ENCODE measurements around the gene BCAP31.
"Not testable (repeated sequence)": the region's sequence is repeated elsewhere in the genome, so short reads cannot be mapped to it uniquely, and the experiment has no call there.

The BCAP31 gene

GRCh38 chrX:153693216-153694086 is 30.7 kb downstream of the BCAP31 start:
- DNase-seq (ENCODE audit: low read depth) = no peak

DNA sequence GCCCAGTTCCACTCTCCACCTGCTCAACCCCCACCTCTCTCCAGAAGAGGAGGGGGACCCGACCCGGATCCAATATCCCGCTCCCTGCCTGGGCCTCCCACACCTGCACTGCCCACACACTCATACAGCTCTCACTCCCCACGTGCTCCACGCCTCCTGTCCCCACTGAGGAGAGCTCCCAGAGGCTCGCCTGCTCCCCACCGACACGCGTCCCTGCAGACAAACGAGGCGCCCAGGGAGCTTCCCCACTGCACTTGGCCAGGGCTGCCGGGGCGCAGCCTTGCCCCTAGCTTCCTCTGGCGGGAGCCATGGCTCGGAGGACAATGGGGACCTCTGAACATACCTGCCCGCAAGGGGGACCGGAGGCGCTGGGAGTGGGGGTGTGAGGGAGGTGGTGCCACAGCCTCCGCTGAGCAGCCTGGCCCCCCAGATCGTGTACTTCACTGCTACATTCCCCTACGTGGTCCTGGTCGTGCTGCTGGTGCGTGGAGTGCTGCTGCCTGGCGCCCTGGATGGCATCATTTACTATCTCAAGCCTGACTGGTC is 31.5 kb downstream of the BCAP31 start:
- DNase-seq (ENCODE audit: low read depth) = no peak

GRCh38 chrX:153692003-153692402 is 32.2 kb downstream of the BCAP31 start:
- no peak for DNase-seq (ENCODE audit: low read depth)

DNA sequence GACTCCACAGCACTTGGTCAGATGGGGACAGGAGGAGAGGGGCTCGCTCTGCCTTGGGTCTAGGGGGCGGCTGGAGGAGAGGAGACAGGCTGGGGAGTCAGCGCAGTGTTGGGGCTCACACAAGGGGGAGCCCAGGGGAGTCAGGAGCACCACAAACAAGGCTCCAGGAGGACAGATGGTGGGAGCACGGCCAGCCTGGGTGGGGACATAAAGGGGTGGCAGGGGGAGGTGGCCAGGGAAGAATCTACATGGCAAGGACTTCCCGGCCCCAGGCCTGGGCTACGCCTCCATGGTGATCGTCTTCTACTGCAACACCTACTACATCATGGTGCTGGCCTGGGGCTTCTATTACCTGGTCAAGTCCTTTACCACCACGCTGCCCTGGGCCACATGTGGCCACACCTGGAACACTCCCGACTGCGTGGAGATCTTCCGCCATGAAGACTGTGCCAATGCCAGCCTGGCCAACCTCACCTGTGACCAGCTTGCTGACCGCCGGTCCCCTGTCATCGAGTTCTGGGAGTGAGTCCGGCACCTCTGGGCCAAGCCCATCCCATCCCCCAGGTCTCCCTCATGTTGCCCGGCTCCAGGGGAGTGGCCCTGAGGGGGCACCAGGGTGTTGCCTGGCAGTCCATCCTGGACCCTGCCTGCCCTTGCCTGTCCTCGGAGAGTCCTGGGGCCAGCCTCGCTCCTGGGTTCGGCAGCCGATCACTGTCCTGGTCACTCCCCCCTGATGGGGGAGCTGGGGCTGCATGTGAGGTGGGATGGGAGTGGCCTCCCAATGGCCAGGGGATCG is 33.0 kb downstream of the BCAP31 start:
- not testable (repeated sequence) for DNase-seq (ENCODE audit: low read depth)

- DNase-seq (ENCODE audit: low read depth) = no peak
Measured at GRCh38 chrX:153690466-153690865, 33.7 kb downstream of the BCAP31 start.

DNA sequence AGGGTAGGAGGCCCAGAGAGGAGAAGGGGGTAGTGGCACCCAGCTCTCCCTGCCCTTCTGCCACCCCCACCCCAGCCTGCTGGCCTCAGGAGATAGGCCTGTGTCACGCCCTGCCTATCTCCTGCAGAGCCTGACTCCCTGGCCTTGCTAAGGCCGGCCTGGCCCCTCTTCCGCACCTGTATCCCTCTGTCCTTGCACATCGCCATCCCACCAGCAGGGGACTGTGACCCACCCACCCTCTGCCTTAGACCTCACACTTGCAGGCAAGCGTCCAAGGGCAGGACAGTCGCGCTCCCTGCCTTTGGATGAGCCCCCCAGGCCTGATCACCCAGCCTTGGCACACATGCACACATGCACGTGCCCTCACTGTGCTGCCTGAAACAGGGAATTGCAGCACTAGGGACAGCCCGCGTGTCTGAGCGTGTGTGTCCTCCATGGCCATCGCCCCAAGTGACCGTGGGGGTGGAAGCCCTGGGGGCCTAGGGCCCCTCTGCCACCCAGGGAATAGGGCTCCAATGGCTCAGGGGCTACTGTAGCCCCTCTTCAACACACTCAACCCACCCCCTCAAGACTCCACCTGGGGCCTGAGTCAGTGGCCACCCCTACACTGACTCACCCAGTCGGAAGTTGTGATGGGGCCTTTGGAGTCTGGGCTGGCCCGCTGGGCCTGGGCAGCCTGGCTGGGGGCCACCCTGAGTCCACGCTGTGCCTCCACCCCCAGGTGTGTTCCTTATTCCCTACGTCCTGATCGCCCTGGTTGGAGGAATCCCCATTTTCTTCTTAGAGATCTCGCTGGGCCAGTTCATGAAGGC is 34.3 kb downstream of the BCAP31 start:
- DNase-seq (ENCODE audit: low read depth) = no peak

DNA sequence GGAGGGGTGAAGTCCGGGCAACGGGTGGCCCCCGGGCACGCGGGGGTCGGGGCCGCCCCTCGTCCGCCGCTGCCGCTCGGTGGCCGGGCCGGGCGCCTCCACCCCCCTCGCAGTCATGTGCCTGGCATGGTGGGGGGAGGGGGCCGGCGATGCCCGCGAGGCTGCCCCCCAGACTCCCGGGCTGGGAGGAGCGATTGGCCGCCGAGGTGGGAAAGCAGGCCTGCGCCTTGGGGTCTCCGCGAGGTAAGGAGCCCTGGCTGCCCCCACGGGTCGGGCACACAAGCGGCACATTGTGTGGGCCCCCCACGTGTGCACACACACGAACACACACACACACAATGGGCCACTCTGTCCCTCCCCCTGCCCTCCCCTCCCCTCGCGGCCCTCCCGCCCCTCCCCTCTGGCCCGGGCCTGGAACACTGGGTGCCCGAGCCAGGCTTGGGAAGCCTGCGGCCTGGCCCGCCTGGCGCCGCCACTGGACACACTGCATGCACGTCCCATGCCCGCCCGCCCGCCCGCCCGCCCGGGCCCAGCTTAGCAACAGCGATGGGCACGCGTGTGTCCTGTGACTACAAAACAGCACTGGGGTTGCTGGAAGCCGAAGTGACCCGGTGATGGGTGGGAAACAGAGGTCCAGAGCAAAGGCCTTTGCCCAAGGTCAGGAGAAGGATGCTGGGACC is 35.1 kb downstream of the BCAP31 start:
- no peak for DNase-seq (ENCODE audit: low read depth)

DNA sequence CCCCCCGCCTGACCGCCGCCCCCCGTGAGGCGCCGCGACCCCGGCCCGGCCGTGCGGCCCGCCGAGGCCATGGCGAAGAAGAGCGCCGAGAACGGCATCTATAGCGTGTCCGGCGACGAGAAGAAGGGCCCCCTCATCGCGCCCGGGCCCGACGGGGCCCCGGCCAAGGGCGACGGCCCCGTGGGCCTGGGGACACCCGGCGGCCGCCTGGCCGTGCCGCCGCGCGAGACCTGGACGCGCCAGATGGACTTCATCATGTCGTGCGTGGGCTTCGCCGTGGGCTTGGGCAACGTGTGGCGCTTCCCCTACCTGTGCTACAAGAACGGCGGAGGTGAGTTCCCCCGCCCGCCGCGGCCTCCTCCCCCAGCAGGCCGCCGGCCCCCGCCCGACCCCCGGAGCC is 35.7 kb downstream of the BCAP31 start:
- no peak for DNase-seq (ENCODE audit: low read depth)

DNA sequence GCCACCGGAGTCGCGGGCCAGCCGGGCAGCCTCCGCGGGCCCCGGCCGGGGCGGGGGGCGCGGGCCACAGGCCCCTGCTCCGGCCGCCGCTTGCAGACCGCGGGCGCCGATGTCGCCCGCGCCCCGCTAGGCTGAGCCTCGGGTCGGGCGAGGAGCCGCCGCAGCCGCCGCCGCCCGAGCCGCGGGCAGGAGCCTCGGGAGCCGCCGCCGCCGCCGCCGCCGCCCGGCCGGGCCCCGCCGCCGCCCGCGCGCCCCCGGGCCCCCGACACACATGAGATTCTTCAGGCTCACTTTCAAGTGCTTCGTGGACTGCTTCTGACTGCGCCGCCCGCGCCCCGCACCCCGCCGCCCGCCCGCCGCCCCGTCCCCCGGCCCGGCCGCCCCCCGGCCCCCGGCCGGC is 36.1 kb downstream of the BCAP31 start:
- no peak for DNase-seq (ENCODE audit: low read depth)

DNA sequence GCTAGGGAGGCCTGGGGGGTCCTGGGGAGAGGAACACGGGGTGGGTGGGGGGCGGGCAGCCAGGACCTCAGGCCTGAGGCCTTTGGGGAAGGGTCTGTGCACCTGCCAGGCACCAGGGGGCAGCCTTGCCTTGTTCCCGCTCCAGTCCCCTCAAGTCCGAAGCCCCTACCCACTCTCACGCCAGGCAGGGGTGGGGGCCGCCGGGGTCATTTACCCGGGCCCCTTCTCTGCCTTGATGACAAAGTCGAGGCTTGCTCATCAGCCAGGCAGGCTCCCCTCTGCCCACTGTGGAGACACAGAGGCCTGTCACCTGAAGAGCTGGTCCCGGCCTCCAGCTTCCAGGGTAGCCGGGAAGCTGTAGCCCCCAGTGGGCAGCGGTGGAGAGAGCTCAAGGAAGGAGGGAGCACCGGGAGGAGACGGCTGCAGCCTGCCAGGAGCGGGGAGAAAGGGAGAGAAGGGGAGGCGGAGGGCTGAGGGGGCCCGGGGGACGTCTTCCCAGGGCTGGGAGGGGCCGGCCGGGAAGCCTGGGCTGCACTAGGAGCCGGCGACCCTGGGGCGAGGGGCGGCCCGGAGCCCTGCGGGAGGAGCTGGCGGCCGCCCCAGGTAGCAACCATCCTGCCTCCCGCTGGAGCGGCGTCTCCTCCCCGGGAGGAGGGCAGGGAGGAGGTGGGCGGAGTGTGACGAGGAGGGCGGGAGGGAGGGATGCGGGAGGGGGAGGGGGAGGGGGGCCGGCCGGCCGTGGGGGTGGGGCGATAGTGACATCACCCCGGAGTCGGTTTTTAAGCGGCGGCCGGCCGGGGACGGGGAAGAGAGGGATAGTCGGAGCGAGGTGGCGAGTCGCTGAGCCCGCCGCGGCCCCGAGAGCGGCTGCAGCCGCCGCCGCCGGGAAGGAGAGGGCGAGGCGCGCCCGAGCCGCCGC is 36.8 kb downstream of the BCAP31 start, which contains the start of gene SLC6A8:
Gene SLC6A8 (plus strand): TSS at position 806 of the 919 bp plus-strand sequence. CDS start 649 bp downstream, outside the sequence.
- no peak for DNase-seq (ENCODE audit: low read depth)

DNA sequence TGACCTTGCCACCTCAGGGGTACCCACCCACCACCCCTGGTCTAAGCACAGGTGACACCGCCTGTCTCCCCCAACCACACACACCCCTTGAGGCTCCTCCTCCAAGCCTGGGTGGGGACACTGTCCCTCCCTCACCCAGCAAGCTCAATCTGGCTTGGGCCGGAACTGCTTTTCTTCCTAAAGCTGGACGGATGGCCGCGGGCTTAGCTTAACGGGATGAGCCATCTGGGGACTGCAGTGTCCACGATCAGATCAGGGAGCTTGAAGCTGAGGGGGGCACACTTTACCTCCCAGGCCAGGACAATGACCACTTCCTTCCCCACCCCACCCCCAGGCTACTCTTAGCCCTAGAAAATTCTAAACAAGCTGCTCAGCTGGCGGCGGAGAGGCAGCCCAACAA is 37.5 kb downstream of the BCAP31 start:
- DNase-seq (ENCODE audit: low read depth) = no peak

DNA sequence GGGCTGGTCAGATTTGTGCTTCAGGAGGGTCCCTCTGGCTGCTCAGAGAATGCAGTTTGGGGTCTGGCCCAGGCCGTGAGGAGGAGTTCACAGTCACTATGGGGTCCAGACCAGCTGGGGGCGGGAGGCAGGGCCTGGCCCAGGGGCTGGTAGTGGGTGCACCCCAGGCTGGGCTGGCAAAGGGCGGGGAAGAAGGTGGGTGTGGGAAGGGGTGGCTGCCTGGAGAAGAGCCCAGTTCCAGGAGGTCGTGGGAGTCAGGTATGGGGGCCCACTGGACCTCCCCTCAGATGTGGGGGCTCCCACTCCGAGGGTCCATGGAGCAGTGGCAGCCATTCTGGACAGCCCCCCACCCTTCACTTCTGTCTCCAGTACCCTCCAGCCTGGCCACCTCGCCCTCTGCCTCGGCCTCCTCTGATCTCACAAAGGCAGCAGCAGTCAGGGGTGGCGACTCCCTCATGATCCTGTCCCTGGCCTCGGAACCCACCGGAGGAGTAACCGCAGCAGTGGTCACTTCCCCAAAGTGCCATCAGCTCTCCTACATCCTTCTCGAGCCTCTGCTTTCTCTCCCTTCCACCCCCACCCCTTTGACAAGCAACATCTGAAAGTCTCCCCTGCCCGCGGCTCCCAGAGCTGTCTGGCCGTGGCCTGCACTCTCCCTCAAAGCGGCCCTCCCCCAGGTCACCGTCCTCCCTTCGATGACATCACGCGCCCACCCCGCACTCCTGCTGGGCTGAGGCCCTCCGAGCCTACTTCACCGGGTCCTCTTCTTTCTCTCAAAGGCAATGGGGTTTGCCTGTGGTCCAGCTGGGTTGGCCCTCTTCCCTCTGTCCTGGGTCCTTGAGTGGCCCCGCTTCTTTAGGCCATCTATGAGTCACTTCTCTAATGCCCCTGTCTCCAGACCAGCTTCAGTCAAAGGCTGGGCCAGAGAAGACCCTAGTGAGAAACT is 38.2 kb downstream of the BCAP31 start:
- no peak for DNase-seq (ENCODE audit: low read depth)

- no peak for DNase-seq (ENCODE audit: low read depth)
Measured at GRCh38 chrX:153685156-153685536, 39.0 kb downstream of the BCAP31 start.

DNA sequence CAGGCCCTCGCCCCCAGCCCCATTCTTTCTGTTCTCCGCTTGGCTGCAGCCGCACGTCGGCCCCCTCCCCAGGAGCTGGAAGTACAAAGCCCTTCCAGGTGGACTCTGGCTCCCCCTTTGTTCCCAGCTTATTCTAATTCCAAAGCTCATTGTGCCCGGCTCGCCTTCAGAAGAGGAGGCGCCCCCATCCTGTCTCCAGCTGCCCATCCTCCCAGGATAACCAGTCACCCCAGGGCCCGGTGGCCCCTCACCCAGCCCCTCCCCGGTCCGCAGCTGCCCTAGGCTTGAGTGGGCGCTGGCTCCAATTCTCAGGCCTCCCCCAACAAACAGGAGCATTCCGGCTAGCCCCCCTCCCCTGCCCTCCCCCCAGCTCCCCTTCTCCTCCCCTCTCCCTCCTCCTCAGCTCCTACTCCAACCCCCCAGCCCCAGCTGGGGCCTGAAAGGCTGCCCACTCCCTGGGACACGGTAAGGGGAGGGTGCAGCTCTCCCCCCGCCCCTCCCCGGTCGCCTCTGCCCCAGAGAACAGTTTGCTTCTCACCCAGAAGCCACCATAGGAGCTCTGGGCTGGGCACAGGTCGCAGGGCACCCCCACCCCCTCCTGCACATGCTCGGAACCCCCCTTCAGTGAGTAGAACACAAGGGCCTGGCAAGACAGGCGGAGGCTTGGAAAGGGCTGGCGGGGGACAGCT is 39.6 kb downstream of the BCAP31 start:
- no peak for DNase-seq (ENCODE audit: low read depth)

- not testable (repeated sequence) for DNase-seq (ENCODE audit: low read depth)
Measured at GRCh38 chrX:153683486-153683885, 40.7 kb downstream of the BCAP31 start.

DNA sequence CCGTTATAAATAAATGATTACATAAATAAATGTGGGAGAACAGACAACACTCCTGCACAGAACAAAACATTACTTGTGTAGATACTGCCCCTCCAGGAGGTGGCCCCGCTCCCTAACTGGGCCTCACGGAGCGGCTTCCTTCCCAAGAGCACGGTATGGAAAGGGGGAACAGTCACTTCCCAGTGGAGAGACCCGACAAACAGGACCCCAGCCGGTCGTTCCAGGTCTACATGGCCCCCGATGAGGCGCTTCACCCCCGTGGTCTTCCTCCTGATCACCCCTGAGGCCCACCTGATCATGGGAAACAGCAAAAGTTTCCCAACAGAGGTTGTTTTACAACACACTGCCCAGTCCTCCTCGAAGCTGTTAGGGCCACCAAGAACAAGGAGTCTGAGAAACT is 43.0 kb downstream of the BCAP31 start:
- no peak for DNase-seq (ENCODE audit: low read depth)

GRCh38 chrX:153674219-153674851 is 49.9 kb downstream of the BCAP31 start:
- no peak for DNase-seq (ENCODE audit: low read depth)
